Activated T-cell treated with anti-CD3 and anti-CD28 coated beads for 4 hours (primary cell): Measurements from ENCODE around the gene SLC25A43.

Source experiments
- DNase-seq: peaks from one replicate; pipeline ENCODE4 v3.0.0-alpha.2; 2020

SLC25A43 gene

GRCh38 chrX:119501511-119502148, 102.5 kb downstream of the SLC25A43 start:
- no peak for DNase-seq

DNA sequence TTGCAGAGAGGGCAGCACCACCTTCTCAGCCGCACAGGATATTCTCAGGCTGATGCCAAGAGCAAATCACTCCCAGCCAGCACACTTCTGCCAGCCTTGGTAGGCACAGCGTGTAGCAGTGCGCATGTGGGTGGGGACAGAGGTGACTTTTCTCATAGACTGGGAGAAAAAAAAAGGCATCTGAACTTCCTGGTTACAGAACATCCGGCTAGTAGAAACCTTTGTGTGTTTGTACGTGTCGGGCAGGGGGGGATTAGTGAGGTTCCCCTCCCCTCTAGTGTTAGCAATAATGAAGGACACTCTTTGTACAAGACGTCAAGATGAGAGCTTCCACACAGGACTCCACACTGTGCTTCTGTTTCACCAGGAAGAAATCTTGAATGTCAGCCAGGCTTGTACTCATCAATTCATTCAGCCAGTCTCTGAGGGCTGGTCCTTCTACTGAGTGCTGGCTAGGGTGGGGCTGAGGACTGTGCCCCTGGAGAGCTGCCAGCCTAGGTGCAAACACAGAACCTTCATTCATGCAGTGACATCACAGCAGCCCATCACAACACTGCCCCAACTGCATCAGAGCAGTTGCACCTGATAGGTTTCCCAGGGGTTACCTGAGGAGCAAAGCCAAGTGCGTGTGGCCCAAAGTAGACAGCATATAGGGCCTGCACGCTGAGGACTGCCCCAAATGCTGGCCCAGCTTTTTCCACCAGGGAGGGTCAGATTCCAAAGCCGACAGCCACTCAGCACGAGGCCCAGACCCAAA, 103.8 kb downstream of the SLC25A43 start:
- no peak for DNase-seq

- DNase-seq: no peak
Observed at GRCh38 chrX:119503484-119503861, 104.3 kb downstream of the SLC25A43 start.
